C1 segment of cervical spinal cord (tissue), 14 donors: ENCODE measurements around the gene ATP8B2.
"Not testable (repeated sequence)": the region's sequence is repeated elsewhere in the genome, so short reads cannot be mapped to it uniquely, and the experiment has no call there.

Experiments
- DNase-seq, 14 donors: peaks; one replicate each; lab custom pipeline; 2025; lab: John Stamatoyannopoulos, UW

The ATP8B2 gene, protein sequence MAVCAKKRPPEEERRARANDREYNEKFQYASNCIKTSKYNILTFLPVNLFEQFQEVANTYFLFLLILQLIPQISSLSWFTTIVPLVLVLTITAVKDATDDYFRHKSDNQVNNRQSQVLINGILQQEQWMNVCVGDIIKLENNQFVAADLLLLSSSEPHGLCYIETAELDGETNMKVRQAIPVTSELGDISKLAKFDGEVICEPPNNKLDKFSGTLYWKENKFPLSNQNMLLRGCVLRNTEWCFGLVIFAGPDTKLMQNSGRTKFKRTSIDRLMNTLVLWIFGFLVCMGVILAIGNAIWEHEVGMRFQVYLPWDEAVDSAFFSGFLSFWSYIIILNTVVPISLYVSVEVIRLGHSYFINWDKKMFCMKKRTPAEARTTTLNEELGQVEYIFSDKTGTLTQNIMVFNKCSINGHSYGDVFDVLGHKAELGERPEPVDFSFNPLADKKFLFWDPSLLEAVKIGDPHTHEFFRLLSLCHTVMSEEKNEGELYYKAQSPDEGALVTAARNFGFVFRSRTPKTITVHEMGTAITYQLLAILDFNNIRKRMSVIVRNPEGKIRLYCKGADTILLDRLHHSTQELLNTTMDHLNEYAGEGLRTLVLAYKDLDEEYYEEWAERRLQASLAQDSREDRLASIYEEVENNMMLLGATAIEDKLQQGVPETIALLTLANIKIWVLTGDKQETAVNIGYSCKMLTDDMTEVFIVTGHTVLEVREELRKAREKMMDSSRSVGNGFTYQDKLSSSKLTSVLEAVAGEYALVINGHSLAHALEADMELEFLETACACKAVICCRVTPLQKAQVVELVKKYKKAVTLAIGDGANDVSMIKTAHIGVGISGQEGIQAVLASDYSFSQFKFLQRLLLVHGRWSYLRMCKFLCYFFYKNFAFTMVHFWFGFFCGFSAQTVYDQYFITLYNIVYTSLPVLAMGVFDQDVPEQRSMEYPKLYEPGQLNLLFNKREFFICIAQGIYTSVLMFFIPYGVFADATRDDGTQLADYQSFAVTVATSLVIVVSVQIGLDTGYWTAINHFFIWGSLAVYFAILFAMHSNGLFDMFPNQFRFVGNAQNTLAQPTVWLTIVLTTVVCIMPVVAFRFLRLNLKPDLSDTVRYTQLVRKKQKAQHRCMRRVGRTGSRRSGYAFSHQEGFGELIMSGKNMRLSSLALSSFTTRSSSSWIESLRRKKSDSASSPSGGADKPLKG

DNA sequence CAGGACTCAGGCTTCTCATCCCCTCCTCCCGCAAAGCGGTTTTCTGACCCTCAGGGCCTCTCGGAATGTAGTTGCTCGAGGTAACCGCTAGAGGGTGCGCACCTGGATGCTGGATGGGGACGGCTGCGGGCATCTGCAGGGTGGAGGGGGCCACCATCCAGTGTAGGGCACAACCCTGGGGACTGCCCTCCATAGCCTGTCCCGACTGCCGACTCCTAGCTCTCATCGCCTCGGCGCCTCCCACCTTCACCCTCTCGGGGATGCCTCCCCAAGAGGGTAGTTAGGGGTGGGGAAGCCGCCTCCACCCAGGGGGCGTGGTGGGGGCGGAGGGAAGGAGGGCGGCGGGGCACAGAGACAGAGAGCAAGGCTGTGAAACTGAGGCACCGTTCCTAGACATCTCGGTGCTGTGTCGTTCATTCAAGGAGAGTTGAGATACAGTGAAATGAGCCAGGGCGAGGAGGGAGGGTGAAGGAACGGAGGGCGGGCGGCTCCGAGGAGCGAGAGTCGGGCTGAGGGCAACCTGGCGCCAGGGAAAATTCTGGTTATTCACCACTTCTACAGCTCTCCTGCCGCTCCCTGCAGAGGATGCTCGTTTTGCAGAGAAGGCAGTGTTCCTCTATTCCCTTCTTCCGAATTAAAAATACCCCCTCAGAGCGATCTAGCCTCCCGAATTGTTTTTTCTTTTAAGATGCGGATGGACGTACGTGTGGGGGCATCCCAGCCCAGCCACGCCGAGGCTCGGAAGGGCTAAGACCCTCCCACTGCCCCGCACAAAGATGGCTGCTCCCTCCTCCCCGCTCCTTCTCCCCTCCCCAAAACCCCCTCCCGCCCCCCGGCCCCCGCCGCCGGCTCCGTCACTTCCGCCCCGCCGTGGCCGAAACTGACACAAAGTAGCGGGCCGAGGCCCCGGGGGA lies at the start of gene ATP8B2:
ATP8B2 (plus strand) TSS at position 857 of the 914 bp plus-strand sequence. CDS start 2,617 bp downstream, outside the sequence.
- peak; percentile 4 to 78 (median 53) for DNase-seq

GRCh38 chr1:154276797-154277196 lies 48.5 kb upstream of the ATP8B2 start:
- no peak for DNase-seq

DNA sequence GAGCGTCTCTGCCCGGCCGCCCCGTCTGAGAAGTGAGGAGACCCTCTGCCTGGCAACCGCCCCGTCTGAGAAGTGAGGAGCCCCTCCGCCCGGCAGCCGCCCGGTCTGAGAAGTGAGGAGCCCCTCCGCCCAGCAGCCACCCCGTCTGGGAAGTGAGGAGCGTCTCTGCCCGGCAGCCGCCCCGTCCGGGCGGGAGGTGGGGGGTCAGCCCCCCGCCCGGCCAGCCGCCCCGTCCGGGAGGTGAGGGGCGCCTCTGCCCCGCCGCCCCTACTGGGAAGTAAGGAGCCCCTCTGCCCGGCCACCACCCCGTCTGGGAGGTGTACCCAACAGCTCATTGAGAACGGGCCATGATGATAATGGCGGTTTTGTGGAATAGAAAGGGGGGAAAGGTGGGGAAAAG lies 37.7 kb upstream of the ATP8B2 start:
- DNase-seq, result not testable (repeated sequence)

- no peak for DNase-seq
These were observed 36.7 kb upstream of the ATP8B2 start for GRCh38 chr1:154288661-154289060.

DNA sequence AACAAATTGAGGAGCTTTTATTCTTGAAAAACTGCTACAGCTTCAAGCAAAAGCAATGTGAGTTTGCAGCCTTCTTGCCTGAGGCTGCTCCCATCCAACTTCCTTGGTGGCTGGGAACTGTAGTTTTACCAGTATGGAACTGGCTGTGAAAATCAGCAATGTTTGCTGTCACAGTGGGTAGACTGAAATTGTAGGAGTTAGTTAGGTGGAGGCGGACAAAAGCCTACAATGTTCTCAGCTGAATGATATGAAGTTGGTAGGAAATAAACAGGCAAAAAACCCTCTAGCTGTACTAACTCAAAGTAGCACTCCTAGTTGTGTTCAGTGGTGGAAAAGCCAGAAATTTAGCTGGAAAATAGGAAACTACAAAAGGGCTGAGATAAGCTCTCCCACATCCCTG lies 34.4 kb upstream of the ATP8B2 start:
- DNase-seq, result no peak

DNA sequence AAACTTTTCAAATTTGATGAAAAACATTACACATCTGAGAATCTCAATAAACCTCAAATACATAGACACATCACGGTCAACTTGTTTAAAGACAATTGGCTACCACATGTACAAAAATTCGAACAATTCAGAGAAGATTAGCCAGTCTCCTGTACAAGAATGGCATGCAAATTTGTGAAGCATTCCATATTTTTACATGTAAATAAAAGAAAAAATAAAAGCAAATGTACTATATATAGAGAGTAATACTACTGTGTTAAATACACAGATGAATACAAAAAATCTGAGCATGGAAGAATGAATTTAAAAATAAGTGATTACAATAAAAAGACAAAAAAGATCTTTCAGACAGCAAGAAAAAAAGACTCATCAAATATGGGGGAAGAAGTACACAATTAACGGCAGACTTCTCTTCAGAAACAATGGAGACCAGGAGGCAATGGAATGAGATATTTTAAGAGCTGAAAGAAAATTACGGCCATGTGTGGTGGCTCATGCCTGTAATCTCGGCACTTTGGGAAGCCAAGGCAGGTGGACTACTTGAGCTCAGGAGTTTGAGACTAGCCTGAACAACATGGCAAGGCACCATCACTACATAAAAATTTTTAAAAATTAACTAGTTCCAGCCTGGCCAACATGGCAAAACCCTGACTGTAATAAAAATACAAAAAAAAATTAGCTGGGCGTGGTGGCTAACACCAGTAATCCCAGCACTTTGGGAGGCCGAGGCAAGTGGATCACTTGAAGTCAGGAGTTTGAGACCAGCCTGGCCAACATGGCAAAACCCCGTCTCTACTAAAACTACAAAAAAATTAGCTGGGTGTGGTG lies 29.7 kb upstream of the ATP8B2 start:
- DNase-seq, result no peak

DNA sequence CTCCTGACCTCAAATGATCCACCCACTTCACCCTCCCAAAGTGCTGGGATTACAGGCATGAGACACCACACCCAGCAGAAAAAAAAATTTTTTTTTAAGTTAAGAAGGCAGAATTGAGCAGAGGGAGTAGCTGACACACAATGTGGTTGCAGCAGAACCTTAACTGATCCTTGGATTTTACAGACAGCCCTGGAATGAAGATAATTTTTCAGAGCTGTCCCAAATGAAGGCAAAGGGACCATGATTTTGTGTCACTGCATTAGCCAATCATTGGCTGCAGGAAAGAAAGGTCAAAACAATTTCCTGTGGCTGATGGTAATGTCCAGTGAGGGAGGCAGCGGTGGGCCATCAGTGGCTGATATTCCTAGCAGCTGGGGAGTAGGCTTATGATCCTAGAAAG lies 23.7 kb upstream of the ATP8B2 start:
- DNase-seq, result no peak

DNA sequence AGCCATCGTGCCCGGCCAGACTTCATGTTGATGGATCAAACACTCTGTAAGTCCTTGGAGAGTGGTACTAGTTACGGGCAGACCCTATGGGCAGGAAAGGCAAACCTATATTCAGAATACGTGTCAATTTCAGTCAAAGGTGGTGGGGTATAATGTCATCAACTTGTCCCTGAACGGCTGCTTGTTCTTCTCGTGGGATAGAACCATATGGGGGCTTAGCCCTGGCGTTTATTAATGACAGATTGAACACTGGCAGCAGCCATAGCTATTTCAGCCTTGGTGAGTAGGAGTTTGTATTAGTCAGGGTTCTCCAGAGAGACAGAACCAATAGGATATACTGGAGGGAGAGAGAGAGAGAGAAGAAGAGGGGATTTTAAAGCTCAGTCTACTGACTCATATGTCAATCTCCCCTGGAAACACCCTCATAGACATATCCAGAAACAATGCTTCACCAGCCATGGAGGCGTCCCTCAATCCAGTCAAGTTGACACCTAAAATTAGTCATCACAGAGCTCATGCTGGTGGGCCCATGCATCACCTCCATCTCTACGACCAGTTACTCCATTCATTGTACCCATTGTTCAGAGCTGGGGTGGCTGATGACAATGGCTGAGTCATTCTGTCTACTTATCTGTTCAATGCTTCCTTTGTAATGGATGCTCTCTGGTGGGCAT lies 20.5 kb upstream of the ATP8B2 start:
- DNase-seq, result no peak

DNA sequence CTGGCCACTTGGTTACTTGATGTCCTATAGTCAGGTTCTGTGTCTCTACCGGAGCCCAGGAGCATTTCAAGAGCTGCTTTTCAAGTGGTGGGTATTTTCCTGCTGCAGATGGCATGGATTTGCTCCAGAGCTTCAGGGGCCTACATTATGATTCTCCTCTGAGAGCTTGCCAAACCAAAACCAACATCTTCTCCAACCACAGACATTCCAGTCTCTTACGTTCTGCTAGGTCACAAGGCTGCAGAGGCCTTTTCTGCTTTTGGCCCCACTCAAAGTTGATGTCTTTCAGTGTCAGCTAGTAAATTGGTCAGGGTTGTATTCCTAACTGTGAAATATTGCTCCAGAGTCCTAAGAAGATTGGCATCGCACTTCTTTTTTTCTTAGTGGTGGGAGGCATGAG lies 19.2 kb upstream of the ATP8B2 start:
- no peak for DNase-seq

- DNase-seq, result not testable (repeated sequence)
These were observed 17.6 kb upstream of the ATP8B2 start for GRCh38 chr1:154307670-154308270.

- not testable (repeated sequence) for DNase-seq
These were observed 16.2 kb upstream of the ATP8B2 start for GRCh38 chr1:154309136-154309535.

DNA sequence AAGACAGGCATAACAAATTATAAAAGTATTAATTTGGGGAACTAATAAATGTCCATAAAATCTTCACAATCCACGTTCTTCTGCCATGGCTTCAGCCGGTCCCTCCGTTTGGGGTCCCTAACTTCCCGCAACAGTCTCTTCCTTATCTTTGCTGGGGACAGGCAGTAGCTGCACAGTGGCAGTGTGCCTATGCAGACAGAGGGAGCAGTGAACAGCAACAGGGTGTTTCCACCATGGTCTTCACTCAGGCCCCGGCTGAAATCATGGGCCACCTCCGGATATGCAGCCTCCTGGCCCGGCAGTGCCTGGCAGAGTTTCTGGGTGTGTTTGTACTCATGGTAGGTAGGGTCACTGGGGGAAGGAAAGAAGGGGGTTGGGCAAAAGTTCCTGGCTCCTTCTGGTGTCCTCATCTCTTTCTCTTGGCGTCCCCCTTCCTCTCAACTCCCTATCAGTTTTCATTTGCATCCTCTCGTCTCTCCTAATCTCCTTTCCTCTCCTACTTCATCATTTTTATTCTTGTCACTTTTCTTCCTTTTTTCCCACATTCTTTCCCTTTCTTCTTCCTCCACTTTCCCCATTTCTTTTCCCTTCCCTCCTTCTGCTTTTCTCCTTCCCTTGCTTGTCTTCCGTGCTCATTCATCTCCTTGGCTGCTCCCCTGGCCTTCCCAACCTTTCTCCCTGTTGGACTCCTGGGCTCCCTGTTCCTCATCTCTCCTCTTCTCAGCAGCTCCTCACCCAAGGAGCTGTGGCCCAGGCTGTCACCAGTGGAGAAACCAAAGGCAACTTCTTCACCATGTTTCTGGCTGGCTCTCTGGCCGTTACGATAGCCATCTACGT lies 12.9 kb upstream of the ATP8B2 start:
- not testable (repeated sequence) for DNase-seq

- no peak for DNase-seq
These were observed 12.3 kb upstream of the ATP8B2 start for GRCh38 chr1:154313066-154313356.

DNA sequence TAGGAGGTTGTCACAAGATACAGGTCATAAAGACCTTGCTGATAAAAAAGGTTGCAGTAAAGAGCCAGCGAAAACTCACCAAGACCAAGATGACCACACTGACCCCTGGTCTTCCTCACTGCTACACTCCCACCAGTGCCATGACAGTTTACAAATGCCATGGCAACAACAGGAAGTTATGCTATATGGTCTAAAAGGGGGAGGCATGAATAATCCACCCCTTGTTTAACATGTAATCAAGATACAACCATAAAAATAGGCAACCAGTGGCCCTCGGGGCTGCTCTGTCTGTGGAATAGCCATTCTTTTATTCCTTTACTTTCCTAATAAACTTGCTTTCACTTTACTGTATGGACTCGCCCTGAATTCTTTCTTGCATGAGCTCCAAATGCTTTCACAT lies 11.1 kb upstream of the ATP8B2 start:
- not testable (repeated sequence) for DNase-seq

- no peak for DNase-seq
These were observed 8.6 kb upstream of the ATP8B2 start for GRCh38 chr1:154316704-154317103.

- no peak for DNase-seq
These were observed 6.9 kb upstream of the ATP8B2 start for GRCh38 chr1:154318386-154318785.

- DNase-seq, result no peak
These were observed 4.3 kb upstream of the ATP8B2 start, which contains the start of gene AQP10 for GRCh38 chr1:154320882-154321608. Gene AQP10, plus strand, starts transcription at chr1:154321093. Its CDS starts 63 bp downstream, at chr1:154321156.

GRCh38 chr1:154321609-154321934 lies 3.8 kb upstream of the ATP8B2 start:
- DNase-seq, result not testable (repeated sequence)
